Stomach (tissue), 4 donors: ENCODE data around the gene TSC22D4.

Experiments
- POLR2A ChIP-seq, 4 donors: fragments of 450-650 bp; IDR thresholded peaks; one replicate each; pipeline ENCODE4 v1.6.1; 2016; ENCODE audit warnings: antibody characterized with exemption in 4 of 4, control low read depth in 2 of 4, mild to moderate bottlenecking in 1 of 4, moderate library complexity in 1 of 4
- POLR2AphosphoS5 ChIP-seq, 3 donors: sonication (generic); formaldehyde crosslinking; IDR thresholded peaks; one replicate each; pipeline ENCODE4 v1.6.1; 2016; ENCODE audit warnings: antibody characterized with exemption in 3 of 3
- TF ChIP-seq, protein P1 (sequence below), 7 experiments: fragments of 450-650 bp in 4 of 7; fragments of 200-600 bp in 3 of 7; sonication (generic) in 3 of 7; IDR thresholded peaks; one replicate each; pipeline ENCODE4 v1.5.1; 2016 to 2019; ENCODE audit warnings: antibody characterized with exemption in 7 of 7, control low read depth in 2 of 7, mild to moderate bottlenecking in 1 of 7

DNA sequence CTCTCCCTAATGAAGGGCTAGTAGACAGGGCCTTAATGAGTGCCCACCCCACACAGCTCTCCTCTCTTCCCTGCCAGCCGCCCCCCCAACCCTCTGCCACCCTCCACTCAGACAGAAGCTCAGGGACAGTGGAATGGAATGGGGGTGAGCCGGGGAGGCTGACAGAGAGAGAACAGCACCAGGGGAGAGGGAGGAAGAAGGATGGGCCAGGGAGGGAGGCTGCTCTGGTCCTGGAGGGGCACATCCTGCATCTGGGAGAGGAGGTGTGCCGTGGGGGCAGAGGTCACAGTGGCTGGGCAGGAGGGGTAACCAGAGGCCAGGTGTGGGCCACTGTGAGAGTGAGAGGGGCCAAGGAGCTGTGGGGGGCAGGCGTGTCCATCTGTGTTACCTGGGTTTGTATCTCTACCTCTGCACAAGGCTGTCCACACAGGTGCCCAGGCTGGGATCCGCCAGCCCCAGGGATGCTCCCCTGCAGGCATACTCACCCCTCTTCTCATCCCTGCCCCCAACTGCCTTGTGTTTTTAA lies 7.2 kb upstream of the TSC22D4 start:
- TF ChIP-seq, protein P1, sequence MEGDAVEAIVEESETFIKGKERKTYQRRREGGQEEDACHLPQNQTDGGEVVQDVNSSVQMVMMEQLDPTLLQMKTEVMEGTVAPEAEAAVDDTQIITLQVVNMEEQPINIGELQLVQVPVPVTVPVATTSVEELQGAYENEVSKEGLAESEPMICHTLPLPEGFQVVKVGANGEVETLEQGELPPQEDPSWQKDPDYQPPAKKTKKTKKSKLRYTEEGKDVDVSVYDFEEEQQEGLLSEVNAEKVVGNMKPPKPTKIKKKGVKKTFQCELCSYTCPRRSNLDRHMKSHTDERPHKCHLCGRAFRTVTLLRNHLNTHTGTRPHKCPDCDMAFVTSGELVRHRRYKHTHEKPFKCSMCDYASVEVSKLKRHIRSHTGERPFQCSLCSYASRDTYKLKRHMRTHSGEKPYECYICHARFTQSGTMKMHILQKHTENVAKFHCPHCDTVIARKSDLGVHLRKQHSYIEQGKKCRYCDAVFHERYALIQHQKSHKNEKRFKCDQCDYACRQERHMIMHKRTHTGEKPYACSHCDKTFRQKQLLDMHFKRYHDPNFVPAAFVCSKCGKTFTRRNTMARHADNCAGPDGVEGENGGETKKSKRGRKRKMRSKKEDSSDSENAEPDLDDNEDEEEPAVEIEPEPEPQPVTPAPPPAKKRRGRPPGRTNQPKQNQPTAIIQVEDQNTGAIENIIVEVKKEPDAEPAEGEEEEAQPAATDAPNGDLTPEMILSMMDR (IDR thresholded peaks at IDR 0.05) = no peak
- no peak for TF ChIP-seq POLR2AphosphoS5 (IDR thresholded peaks at IDR 0.05)
- TF ChIP-seq POLR2A (IDR thresholded peaks at IDR 0.05) = no peak
